ENCODE results near the gene SENP8. TPM values are rescaled to one million over a fixed set of nuclear protein-coding genes. Genes with fewer than 3 reads are reported as not detected.

The SENP8 gene
- total and polyA plus RNA-seq, 2 of the 13 experiments (the other 11 are each of a cell fraction or from before 2014, with no cell fraction given) = 2.7 to 3.0 TPM

- TF ChIP-seq, protein P1, sequence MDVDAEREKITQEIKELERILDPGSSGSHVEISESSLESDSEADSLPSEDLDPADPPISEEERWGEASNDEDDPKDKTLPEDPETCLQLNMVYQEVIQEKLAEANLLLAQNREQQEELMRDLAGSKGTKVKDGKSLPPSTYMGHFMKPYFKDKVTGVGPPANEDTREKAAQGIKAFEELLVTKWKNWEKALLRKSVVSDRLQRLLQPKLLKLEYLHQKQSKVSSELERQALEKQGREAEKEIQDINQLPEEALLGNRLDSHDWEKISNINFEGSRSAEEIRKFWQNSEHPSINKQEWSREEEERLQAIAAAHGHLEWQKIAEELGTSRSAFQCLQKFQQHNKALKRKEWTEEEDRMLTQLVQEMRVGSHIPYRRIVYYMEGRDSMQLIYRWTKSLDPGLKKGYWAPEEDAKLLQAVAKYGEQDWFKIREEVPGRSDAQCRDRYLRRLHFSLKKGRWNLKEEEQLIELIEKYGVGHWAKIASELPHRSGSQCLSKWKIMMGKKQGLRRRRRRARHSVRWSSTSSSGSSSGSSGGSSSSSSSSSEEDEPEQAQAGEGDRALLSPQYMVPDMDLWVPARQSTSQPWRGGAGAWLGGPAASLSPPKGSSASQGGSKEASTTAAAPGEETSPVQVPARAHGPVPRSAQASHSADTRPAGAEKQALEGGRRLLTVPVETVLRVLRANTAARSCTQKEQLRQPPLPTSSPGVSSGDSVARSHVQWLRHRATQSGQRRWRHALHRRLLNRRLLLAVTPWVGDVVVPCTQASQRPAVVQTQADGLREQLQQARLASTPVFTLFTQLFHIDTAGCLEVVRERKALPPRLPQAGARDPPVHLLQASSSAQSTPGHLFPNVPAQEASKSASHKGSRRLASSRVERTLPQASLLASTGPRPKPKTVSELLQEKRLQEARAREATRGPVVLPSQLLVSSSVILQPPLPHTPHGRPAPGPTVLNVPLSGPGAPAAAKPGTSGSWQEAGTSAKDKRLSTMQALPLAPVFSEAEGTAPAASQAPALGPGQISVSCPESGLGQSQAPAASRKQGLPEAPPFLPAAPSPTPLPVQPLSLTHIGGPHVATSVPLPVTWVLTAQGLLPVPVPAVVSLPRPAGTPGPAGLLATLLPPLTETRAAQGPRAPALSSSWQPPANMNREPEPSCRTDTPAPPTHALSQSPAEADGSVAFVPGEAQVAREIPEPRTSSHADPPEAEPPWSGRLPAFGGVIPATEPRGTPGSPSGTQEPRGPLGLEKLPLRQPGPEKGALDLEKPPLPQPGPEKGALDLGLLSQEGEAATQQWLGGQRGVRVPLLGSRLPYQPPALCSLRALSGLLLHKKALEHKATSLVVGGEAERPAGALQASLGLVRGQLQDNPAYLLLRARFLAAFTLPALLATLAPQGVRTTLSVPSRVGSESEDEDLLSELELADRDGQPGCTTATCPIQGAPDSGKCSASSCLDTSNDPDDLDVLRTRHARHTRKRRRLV (CRISPR knock-in tag; IDR thresholded peaks at IDR 0.05) = 0 out of 2 replicates have a peak, but pooled peaks have one; percentile 36
- TF ChIP-seq, protein P2, sequence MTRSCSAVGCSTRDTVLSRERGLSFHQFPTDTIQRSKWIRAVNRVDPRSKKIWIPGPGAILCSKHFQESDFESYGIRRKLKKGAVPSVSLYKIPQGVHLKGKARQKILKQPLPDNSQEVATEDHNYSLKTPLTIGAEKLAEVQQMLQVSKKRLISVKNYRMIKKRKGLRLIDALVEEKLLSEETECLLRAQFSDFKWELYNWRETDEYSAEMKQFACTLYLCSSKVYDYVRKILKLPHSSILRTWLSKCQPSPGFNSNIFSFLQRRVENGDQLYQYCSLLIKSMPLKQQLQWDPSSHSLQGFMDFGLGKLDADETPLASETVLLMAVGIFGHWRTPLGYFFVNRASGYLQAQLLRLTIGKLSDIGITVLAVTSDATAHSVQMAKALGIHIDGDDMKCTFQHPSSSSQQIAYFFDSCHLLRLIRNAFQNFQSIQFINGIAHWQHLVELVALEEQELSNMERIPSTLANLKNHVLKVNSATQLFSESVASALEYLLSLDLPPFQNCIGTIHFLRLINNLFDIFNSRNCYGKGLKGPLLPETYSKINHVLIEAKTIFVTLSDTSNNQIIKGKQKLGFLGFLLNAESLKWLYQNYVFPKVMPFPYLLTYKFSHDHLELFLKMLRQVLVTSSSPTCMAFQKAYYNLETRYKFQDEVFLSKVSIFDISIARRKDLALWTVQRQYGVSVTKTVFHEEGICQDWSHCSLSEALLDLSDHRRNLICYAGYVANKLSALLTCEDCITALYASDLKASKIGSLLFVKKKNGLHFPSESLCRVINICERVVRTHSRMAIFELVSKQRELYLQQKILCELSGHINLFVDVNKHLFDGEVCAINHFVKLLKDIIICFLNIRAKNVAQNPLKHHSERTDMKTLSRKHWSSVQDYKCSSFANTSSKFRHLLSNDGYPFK (CRISPR knock-in tag; IDR thresholded peaks at IDR 0.05; ENCODE audit: borderline replicate concordance) = no peak
- TF ChIP-seq, protein P3, sequence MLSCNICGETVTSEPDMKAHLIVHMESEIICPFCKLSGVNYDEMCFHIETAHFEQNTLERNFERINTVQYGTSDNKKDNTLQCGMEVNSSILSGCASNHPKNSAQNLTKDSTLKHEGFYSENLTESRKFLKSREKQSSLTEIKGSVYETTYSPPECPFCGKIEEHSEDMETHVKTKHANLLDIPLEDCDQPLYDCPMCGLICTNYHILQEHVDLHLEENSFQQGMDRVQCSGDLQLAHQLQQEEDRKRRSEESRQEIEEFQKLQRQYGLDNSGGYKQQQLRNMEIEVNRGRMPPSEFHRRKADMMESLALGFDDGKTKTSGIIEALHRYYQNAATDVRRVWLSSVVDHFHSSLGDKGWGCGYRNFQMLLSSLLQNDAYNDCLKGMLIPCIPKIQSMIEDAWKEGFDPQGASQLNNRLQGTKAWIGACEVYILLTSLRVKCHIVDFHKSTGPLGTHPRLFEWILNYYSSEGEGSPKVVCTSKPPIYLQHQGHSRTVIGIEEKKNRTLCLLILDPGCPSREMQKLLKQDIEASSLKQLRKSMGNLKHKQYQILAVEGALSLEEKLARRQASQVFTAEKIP (CRISPR knock-in tag; IDR thresholded peaks at IDR 0.05; ENCODE audit: borderline replicate concordance) = no peak
- peak; percentile 65; the same call in 1 of the 2 replicates for TF ChIP-seq ZNF121 (CRISPR knock-in tag; IDR thresholded peaks at IDR 0.05)
- TF ChIP-seq RFX1 (IDR thresholded peaks at IDR 0.05) = peak; percentile 25; the same call in 1 of the 2 replicates
- no peak for TF ChIP-seq ONECUT2 (CRISPR knock-in tag; IDR thresholded peaks at IDR 0.05)
- TF ChIP-seq ZKSCAN1 (IDR thresholded peaks at IDR 0.05; ENCODE audit: low read length) = no peak
- TF ChIP-seq KLF13 (CRISPR knock-in tag; IDR thresholded peaks at IDR 0.05) = no peak
- no peak for TF ChIP-seq RNF219 (CRISPR knock-in tag; IDR thresholded peaks at IDR 0.05)
- TF ChIP-seq, protein P4, sequence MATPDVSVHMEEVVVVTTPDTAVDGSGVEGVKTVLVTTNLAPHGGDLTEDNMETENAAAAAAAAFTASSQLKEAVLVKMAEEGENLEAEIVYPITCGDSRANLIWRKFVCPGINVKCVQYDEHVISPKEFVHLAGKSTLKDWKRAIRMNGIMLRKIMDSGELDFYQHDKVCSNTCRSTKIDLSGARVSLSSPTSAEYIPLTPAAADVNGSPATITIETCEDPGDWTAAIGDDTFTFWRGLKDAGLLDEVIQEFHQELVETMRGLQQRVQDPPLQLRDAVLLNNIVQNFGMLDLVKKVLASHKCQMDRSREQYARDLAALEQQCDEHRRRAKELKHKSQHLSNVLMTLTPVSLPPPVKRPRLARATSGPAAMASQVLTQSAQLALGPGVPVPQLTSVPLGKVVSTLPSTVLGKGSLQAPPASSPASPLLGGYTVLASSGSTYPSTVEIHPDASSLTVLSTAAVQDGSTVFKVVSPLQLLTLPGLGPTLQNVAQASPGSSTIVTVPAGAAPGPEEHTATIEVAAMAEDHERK (CRISPR knock-in tag; IDR thresholded peaks at IDR 0.05; ENCODE audit: low read depth) = no peak
Measured at GRCh38 chr15:72182673-72183072, 64.5 kb downstream of the SENP8 start (continued).

All from HepG2 (cell line).